H9 (cell line): Measurements from ENCODE around the gene PRKCB. TPM values are rescaled to one million over a fixed set of nuclear protein-coding genes. Genes with fewer than 3 reads are reported as not detected.

Source experiments
- DNase-seq: peaks from one replicate; pipeline ENCODE4 v3.0.0-alpha.2; 2017
- H2AFZ ChIP-seq: one replicate; pipeline ENCODE4 v1.6.1; 2013; ENCODE audit warnings: mild to moderate bottlenecking, low read length, control low read depth, moderate library complexity
- H2AK5ac ChIP-seq: 2 replicates; pipeline ENCODE4 v1.6.1; 2013; ENCODE audit warnings: low read length, control low read depth, mixed read lengths; ENCODE audit not compliant: insufficient read length
- H2BK120ac ChIP-seq: one replicate; pipeline ENCODE4 v1.6.1; 2013; ENCODE audit warnings: low read depth, mild to moderate bottlenecking, low read length, control low read depth, inconsistent platforms; ENCODE audit not compliant: poor library complexity, severe bottlenecking
- H2BK12ac ChIP-seq: 2 replicates; pipeline ENCODE4 v1.6.1; 2013; ENCODE audit warnings: low read length, control low read depth, mixed read lengths, low read depth; ENCODE audit not compliant: insufficient read length
- H2BK15ac ChIP-seq: 2 replicates; pipeline ENCODE4 v1.6.1; 2013; ENCODE audit warnings: low read depth, low read length, control low read depth
- H2BK20ac ChIP-seq: one replicate; pipeline ENCODE4 v1.6.1; 2013; ENCODE audit warnings: low read depth, mild to moderate bottlenecking, low read length, control low read depth, inconsistent platforms; ENCODE audit not compliant: poor library complexity, severe bottlenecking
- H2BK5ac ChIP-seq: 2 replicates; pipeline ENCODE4 v1.6.1; 2013; ENCODE audit warnings: low read length, control low read depth, mixed read lengths; ENCODE audit not compliant: insufficient read length
- H3K14ac ChIP-seq: 2 replicates; pipeline ENCODE4 v1.6.1; 2013; ENCODE audit warnings: low read length, control low read depth; ENCODE audit not compliant: insufficient read depth
- H3K18ac ChIP-seq: 2 replicates; pipeline ENCODE4 v1.6.1; 2013; ENCODE audit warnings: low read depth, mild to moderate bottlenecking, mixed read lengths, low read length, control low read depth; ENCODE audit not compliant: insufficient read length
- H3K23ac ChIP-seq: 2 replicates; pipeline ENCODE4 v1.6.1; 2013; ENCODE audit warnings: low read length, control low read depth, mixed read lengths, low read depth; ENCODE audit not compliant: insufficient read length
- H3K23me2 ChIP-seq: 2 replicates; pipeline ENCODE4 v1.6.1; 2013; ENCODE audit warnings: low read depth, mild to moderate bottlenecking, mixed read lengths, low read length, control low read depth; ENCODE audit not compliant: insufficient read length, poor library complexity, severe bottlenecking
- H3K27ac ChIP-seq: 2 replicates; pipeline ENCODE4 v1.5.1; 2013; ENCODE audit warnings: low read length, control low read depth, mixed read lengths, low read depth; ENCODE audit not compliant: insufficient read length
- H3K27me3 ChIP-seq: 2 replicates; pipeline ENCODE4 v1.6.1; 2013; ENCODE audit warnings: low read length, control low read depth, inconsistent platforms; ENCODE audit not compliant: insufficient read depth
- H3K4ac ChIP-seq: 2 replicates; pipeline ENCODE4 v1.6.1; 2013; ENCODE audit warnings: low read depth, mild to moderate bottlenecking, control low read depth, inconsistent platforms, low read length, moderate library complexity
- H3K4me1 ChIP-seq: 2 replicates; pipeline ENCODE4 v1.6.1; 2013; ENCODE audit warnings: low read length, control low read depth, inconsistent platforms; ENCODE audit not compliant: insufficient read depth
- H3K4me2 ChIP-seq: 2 replicates; pipeline ENCODE4 v1.6.1; 2013; ENCODE audit warnings: low read length, control low read depth, mixed read lengths; ENCODE audit not compliant: insufficient read length, insufficient read depth
- H3K56ac ChIP-seq: 2 replicates; pipeline ENCODE4 v1.6.1; 2013; ENCODE audit warnings: low read depth, mild to moderate bottlenecking, mixed read lengths, low read length, control low read depth; ENCODE audit not compliant: insufficient read length
- H3K79me1 ChIP-seq: 2 replicates; pipeline ENCODE4 v1.6.1; 2013; ENCODE audit warnings: low read depth, mild to moderate bottlenecking, moderate library complexity, low read length, control low read depth, inconsistent platforms; ENCODE audit not compliant: insufficient read depth, poor library complexity, severe bottlenecking
- H3K79me2 ChIP-seq: 2 replicates; pipeline ENCODE4 v1.6.1; 2013; ENCODE audit warnings: low read length, control low read depth, inconsistent platforms; ENCODE audit not compliant: insufficient read depth
- H3K9ac ChIP-seq: 2 replicates; pipeline ENCODE4 v1.6.1; 2013; ENCODE audit warnings: low read length, control low read depth, mixed read lengths; ENCODE audit not compliant: insufficient read length; ENCODE audit errors: extremely low read depth
- H3K9me3 ChIP-seq: one replicate; pipeline ENCODE4 v1.6.1; 2013; ENCODE audit warnings: low read depth, low read length, inconsistent platforms; ENCODE audit not compliant: control insufficient read depth
- H3T11ph ChIP-seq: one replicate; pipeline ENCODE4 v1.6.1; 2013; ENCODE audit warnings: mild to moderate bottlenecking, low read length, control low read depth, inconsistent platforms
- H4K20me1 ChIP-seq: one replicate; pipeline ENCODE4 v1.6.1; 2013; ENCODE audit not compliant: control insufficient read depth, insufficient read length, insufficient read depth
- H4K5ac ChIP-seq: 2 replicates; pipeline ENCODE4 v1.6.1; 2013; ENCODE audit warnings: low read depth, mild to moderate bottlenecking, mixed read lengths, low read length, control low read depth; ENCODE audit not compliant: insufficient read length
- H4K8ac ChIP-seq: replicated peaks from 2 replicates; pipeline ENCODE4 v1.6.1; 2013; ENCODE audit warnings: low read length, control low read depth, mixed read lengths, low read depth; ENCODE audit not compliant: insufficient read length
- H4K91ac ChIP-seq: 2 replicates; pipeline ENCODE4 v1.6.1; 2013; ENCODE audit warnings: low read depth, mild to moderate bottlenecking, moderate library complexity, mixed read lengths, low read length, control low read depth; ENCODE audit not compliant: insufficient read length
- H3K27ac Mint-ChIP-seq, 3 experiments: 2 replicates in 2 of 3; 3 replicates in 1 of 3; pipeline ENCODE4 v1.8.0; 2020 to 2021; ENCODE audit warnings: mixed read lengths in 3 of 3, mild to moderate bottlenecking in 1 of 3, moderate library complexity in 1 of 3
- H3K27me3 Mint-ChIP-seq: 2 replicates; pipeline ENCODE4 v1.8.0; 2021; ENCODE audit warnings: low read depth, mild to moderate bottlenecking, moderate library complexity, mixed read lengths
- H3K36me3 Mint-ChIP-seq, 3 experiments: 2 replicates in 2 of 3; 3 replicates in 1 of 3; pipeline ENCODE4 v1.8.0; 2020 to 2021; ENCODE audit warnings: low read depth in 3 of 3, mixed read lengths in 3 of 3; ENCODE audit not compliant: insufficient read depth in 1 of 3
- H3K4me1 Mint-ChIP-seq, 2 experiments: 2 replicates each; pipeline ENCODE4 v1.8.0; 2020; ENCODE audit warnings: mixed read lengths in 2 of 2
- H3K4me3 Mint-ChIP-seq, 2 experiments: 2 replicates in 1 of 2; 3 replicates in 1 of 2; pipeline ENCODE4 v1.8.0; 2020 to 2021; ENCODE audit warnings: mild to moderate bottlenecking in 2 of 2, mixed read lengths in 2 of 2, moderate library complexity in 1 of 2
- H3K9me3 Mint-ChIP-seq, 2 experiments: 2 replicates in 1 of 2; 3 replicates in 1 of 2; pipeline ENCODE4 v1.8.0; 2020; ENCODE audit warnings: mild to moderate bottlenecking in 2 of 2, mixed read lengths in 2 of 2, moderate library complexity in 1 of 2
- total RNA-seq: library from RNA; stranded (reverse); gene quantifications from 2 replicates; pipeline ENCODE4 v1.2.1, GENCODE V29; 2021
- TF ChIP-seq, protein P1 (sequence below): fragments of 200-600 bp; sonication (generic); conservative IDR thresholded peaks from 3 replicates; pipeline ENCODE4 v1.8.0; 2021; ENCODE audit warnings: antibody characterized with exemption, mild to moderate bottlenecking

The PRKCB gene
- total RNA-seq, 1 experiment from 2014 or later: 7.0 TPM

DNA sequence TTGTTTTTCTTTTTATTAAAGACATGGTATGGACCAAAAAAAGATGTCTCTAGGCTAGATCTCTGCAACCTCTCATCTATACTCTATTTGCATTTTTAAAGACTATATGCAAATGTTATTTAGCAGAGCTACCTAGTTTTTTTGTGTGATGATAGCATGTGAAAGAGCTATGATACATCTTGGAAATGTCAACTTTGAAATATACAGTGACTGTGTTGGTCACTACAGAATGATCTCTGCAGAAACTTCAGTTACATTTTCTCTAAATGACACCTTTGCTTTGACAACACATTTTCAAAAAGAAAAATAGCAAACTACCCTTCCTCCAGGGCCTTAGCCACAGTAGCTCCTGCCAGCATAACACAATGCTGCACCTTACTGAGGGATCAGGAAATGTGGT lies 86.6 kb downstream of the PRKCB start:
- Histone ChIP-seq H3K27ac (no peak overlapping the region), H3K4ac (no peak overlapping the region), H3K18ac (no peak overlapping the region), H3K4me2 (no peak overlapping the region), H3K23me2 (no peaks in the 10 kb centered on the region), H3K79me2 (no peaks in the 10 kb centered on the region), H3K56ac (no peak overlapping the region), H3K14ac (no peak overlapping the region), H2BK15ac (no peak overlapping the region), H3T11ph (no peak overlapping the region), H4K20me1 (no peaks in the 10 kb centered on the region), H3K9ac (no peak overlapping the region), H4K91ac (no peak overlapping the region), H3K23ac (no peak overlapping the region), H2AFZ (no peak overlapping the region), H2BK12ac (no peak overlapping the region), H3K27me3 (no peaks in the 10 kb centered on the region), H3K9me3 (no peaks in the 10 kb centered on the region), H4K5ac (no peak overlapping the region), H4K8ac (no peak overlapping the region), H2BK120ac (no peak overlapping the region), H2BK5ac (no peak overlapping the region), H2AK5ac (no peak overlapping the region), H3K79me1 (no peaks in the 10 kb centered on the region), H3K4me1 (no peaks in the 10 kb centered on the region; the same call in 1 of the 2 replicates), H2BK20ac (no peak overlapping the region)
- DNase-seq: no peak
- H3K9me3 Mint-ChIP-seq: no peaks in the 10 kb centered on the region
- TF ChIP-seq, protein P1, sequence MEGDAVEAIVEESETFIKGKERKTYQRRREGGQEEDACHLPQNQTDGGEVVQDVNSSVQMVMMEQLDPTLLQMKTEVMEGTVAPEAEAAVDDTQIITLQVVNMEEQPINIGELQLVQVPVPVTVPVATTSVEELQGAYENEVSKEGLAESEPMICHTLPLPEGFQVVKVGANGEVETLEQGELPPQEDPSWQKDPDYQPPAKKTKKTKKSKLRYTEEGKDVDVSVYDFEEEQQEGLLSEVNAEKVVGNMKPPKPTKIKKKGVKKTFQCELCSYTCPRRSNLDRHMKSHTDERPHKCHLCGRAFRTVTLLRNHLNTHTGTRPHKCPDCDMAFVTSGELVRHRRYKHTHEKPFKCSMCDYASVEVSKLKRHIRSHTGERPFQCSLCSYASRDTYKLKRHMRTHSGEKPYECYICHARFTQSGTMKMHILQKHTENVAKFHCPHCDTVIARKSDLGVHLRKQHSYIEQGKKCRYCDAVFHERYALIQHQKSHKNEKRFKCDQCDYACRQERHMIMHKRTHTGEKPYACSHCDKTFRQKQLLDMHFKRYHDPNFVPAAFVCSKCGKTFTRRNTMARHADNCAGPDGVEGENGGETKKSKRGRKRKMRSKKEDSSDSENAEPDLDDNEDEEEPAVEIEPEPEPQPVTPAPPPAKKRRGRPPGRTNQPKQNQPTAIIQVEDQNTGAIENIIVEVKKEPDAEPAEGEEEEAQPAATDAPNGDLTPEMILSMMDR: no peak
- no peak overlapping the region for H3K27ac Mint-ChIP-seq
- no peak overlapping the region for H3K4me3 Mint-ChIP-seq
- no peaks in the 10 kb centered on the region; a peak in 1 of 7 replicates for H3K36me3 Mint-ChIP-seq
- no peaks in the 10 kb centered on the region; the same call in 1 of the 2 replicates for H3K27me3 Mint-ChIP-seq
- H3K4me1 Mint-ChIP-seq: peaks cover 0 to 13% of the 10 kb centered on the region in 2 experiments; a peak in 3 of 4 replicates
